Measurements from ENCODE around the gene UNC80.

The UNC80 gene

DNA sequence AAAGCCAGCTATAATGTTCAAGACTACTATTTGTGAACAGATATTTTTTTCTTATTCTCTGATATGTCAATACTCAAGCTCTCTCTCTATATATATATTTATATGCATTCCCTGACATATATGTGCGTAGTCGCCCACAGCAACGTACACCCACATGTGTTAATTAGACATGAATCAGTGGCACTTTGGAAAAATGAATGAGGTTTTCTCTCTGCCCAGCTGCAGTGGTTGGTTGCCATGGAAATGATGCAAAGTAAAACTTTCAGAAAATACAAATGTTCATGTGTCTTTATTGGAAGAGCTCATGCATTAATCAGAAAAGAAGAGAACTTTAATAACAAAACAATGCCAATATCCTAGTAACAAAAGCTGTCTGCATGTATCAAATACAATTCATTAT, 34.7 kb downstream of the UNC80 start:
- DNase-seq (ENCODE audit: low read depth in 2 of 2) = no peak

DNA sequence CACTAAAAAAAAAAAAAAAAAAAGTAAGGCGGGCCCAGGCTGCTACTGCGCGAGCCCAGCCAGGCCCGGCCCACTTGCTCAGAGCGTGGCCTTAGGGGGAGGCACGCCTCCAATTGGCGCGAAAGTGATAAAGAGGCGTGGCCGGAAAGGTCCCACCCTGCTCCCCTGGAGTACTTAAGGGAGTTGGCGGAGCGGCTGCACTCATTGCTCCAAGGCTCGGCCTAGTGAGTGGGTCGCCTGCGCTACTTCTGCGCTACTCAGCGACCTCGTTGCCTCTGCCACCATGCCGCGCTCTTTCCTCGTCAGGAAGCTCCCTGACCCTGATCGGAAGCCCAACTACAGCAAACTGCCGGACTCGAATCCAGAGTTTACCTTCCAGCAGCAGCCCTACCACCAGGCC, 36.9 kb downstream of the UNC80 start:
- DNase-seq (ENCODE audit: low read depth in 2 of 2) = no peak

DNA sequence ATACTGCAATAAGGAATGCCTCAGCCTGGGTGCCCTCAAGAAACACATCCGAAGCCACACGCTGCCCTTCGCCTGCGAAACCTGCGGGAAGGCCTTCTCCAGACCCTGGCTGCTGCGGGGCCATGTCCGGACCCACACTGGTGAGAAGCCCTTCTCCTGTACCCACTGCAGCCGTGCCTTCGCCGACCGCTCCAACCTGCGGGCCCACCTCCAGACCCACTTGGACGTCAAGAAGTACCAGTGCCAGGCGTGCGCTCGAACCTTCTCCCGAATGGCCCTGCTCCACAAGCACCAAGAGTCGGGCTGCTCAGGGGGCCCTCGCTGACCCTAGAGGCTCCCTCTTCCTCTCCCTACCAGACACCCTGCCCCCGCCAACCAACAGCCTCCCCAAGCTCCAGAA, 37.6 kb downstream of the UNC80 start:
- DNase-seq (ENCODE audit: low read depth in 2 of 2) = no peak

DNA sequence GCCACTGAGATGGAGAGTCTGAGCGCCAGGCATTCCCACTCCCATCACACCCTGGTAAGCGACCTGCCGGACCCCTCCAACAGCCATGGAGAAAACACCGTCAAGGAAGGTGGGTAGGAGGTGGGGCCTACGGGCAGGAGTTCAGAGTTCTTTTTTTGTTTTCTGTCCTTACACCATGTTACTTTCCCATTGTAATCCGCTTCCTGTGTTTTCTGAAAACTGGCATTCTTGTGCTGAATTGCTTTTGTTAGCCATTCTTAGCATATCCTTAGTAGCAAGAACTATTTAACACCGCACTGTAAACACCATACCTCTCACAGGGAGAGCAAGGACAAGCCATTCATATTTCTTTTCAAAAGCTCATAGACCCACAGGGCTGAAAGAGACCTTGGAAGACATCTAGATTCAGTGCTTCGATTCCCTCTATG, 46.2 kb downstream of the UNC80 start:
- no peak for DNase-seq (ENCODE audit: low read depth in 2 of 2)

DNA sequence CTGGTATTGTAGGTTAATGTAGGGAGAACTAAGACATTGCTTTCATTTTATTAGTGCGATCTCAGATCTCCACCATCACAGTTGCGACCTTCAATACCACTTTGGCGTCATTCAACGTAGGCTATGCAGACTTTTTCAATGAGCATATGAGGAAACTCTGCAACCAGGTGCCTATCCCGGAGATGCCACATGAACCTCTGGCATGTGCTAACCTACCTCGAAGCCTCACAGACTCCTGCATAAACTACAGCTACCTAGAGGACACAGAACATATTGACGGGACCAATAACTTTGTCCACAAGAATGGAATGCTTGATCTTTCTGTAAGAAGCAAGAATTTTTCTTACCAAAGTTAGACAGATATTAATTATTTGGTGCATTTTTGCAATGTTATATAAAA, 47.3 kb downstream of the UNC80 start:
- DNase-seq (ENCODE audit: low read depth in 2 of 2) = no peak

DNA sequence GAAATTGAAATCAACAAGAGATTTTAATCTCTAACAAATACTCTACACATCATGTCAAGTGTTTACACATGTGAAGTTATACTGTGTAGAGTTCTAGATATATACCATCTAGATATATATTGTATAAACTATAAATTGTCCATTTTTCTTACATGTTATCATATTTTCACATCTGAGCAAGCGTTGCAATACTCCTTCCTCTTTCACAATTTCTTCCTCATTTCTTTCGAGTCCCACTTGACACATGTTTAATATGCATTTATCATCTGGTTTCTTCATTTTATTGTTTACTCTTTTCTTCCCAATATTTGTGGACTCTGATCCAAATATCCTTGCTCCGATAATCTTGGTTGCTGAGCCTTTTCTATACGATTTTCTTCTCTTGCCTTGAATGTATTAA, 50.2 kb downstream of the UNC80 start:
- DNase-seq (ENCODE audit: low read depth in 2 of 2) = no peak

DNA sequence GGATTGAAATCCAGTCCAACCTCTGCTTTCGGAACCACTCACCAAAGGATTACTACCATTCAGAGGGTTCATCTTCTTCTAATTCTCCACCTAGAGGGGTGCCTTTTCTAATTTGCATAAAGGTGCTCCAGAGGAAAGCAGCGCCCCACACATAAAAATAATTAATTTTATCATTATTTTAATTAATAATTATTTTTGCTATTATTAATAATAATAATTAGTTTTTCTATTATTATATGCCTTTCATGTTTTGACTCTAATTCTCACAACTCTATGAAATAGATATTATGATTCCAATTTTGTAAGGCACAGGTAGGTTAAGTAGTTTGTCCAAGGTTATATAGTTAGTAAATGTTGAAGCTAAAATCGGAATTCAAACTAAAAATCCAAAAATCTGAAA, 51.9 kb downstream of the UNC80 start:
- no peak for DNase-seq (ENCODE audit: low read depth in 2 of 2)

DNA sequence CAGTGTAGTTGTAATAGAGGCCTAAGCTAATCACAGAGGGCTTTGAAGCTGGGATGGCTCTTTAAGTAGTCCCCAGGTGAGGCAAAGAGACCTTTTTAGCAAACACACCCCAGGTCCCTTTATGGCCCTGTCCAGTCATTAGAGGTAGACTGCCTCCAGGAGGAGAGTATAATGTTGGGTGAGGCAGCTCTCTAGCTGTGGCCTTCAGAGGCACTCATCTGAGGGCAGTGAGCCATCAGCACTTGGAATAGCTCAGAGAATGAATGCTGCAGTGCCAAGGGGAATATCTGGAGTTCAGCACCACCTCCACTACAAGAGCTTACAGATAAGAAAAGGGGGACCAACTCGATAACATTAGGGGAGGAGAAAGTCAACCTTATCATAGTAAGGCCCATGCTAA, 52.8 kb downstream of the UNC80 start:
- no peak for DNase-seq (ENCODE audit: low read depth in 2 of 2)

DNA sequence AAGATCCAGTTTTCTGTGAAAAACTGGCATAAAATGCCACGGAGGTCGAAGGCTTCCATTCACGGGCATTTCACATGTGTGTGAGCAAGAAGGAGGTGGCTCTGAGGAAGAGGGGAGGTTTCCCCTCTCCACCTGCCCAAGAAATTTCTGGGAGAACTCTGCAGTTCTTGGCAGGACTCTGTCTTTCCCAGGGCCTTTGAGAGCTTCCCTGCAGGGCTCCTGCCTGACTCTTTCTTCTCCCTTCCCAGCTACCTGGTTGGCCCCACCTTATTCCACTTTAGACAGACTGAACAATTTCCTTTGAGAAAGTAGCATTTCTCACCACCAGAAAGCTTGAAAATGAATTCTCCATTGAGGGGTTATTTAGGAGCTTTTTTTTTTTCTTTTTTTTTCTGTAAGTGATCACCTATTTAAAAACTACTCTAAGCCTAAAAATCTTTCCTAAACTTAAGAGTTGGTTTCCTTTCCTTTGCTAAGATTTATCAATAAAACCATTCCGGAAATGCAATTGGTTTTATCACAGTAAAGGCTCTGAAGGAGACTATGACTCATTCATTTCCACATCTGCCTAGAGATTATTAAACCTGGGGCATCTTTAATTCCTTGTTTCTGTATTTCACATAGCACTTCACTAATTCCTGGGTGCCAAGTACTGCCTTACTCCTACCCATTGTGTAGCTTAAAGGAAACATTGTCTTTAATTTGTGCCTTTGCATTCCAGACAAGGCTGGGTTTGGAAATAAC, 59.3 kb downstream of the UNC80 start:
- no peak for DNase-seq (ENCODE audit: low read depth in 2 of 2)

DNA sequence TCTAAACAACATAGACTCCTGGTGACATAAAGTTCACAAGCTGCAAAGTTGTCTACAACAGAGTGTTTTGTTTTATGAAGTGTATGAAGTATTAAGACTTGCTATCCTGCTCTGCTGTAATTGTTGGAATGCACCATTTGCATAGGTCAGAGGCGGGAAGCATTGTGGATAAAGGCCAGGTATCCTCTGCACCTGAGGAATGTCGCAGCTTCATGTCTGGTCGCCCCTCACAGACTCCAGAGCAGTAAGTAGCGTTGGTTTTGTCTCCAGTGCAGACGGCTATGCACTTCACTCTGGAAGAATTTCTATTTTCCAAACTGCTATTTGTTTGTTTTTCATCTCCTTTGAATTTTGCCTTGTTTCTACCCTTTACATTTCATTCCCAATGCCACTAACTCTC, 63.1 kb downstream of the UNC80 start:
- no peak for DNase-seq (ENCODE audit: low read depth in 2 of 2)

DNA sequence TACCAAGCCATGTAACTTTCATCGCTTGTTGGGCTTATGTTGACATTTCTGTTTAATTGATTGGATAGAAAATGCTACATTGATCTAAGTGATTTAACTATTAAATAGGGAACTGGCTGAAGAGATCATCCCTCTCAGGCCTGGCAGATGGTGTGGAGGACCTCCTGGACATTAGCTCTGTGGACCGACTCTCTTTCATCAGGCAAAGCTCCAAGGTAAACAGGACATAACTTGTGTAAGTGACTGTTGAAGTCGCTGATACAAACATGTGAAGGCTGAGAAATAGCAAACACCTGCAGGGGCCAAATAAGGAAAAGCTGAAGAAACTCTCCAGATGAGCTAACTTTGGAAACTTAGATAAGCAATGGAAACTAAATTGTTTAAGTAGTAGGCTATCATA, 68.8 kb downstream of the UNC80 start:
- no peak for DNase-seq (ENCODE audit: low read depth in 2 of 2)

DNA sequence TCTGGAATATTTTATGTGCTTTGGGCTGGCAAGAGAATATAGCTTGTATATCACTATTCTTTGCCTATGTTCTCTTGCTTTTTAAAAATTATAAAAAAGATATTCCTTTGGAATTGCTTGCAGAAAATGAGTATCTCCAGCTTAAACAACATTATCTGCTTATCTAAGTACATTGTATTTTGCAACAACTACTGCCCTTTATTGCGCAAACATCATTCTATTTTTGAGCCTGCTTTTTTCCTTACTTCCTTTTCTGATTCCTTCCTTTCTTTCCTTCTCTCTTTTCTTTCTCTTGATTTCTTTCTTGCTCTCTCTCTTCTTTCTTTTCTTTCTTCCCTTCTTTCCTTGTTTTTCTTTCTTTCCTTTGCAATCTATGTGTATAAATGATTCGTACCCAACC, 74.0 kb downstream of the UNC80 start:
- no peak for DNase-seq (ENCODE audit: low read depth in 2 of 2)

DNA sequence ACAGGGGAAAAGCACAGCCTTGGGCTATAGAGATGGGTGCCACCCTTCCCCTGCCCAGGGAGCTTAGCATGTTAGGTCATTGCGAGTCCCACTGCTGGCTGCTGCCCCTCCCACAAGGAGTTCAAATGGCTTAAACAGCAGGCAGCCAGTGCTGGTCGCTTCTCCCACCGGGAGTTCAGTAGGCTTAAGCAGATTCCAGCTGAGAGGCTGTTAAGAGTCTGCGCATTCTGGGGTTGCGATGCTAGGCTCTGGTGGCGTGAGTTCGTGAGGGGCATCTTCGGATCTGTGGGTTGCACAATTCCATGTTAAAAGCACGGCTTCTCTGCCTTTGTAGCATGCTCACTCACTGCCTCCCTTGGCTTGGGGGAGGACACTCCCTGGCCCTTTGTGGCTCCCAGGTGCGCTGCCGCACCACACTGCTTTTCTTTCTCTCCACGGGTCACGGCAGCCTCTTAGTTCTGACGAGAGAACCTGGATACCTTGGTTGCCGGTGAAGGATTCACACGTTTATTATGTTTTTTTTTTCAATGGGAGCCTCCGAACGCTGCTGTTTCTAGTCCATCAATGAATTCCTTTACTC, 93.2 kb downstream of the UNC80 start:
- DNase-seq (ENCODE audit: low read depth in 2 of 2) = no peak

DNA sequence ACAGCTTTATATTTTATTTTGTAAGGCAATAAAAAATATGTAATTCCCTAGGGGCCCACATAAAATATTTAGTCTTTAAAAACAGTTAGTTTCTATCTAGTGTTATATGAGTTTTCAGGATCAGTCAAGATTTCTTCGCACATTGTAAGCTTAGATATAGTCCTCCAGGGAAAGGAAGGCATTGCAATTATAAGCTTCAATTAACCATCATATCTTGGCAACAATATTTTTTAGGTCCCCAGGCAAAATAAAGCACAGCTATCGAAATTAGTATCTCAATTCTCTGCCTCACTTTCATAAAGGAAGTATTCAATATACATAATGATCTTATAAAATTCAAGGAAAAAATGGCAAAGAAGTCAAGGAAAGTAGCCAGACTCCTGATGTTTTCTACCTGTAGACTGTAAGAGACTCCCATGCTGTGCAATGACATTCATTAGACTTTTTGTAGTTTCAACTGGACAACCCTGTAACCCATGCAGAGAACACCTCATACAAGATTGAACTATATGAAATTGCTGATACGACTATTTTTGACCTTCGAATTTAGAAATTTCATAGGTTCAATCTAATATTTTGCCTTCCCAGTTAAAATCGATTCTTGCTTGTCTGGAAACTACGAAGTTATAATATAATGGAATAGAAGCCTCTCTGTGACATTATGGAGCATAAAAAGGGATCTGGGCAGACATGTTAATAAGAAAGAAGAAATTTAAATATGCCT, 96.8 kb downstream of the UNC80 start:
- DNase-seq (ENCODE audit: low read depth in 2 of 2) = no peak

DNA sequence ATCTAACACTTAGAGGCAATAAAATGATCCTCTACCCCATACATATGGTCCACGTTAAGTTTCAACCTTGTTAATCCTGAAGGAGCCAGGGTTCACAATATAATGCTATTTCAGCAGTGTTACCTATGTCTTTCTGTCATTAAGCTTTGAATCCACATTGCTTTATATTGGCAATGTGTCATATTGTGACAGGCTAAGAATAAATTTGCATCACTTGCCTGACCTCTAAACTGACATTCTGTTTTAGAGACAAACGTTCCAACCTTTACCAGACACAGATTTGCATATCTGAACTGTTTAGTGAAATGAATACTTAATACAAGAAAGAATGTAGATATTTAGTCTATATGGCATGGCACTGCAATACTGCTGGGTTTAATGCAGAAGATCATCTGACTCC, 98.4 kb downstream of the UNC80 start:
- no peak for DNase-seq (ENCODE audit: low read depth in 2 of 2)

DNA sequence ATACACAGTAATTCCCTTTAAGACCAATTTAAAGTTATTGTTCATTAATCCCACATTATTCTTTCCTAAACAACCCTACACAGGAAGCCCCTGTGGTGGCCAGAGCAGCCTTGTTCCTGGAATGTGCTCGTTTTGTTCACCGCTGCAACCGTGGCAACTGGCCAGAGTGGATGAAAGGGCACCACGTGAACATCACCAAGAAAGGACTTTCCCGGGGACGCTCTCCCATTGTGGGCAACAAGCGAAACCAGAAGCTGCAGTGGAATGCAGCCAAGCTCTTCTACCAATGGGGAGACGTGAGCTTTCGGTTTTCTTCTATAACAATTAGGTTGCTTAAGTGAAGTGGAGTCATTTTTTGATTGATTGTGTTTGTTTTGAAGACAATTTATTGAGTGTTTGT, 101.0 kb downstream of the UNC80 start:
- no peak for DNase-seq (ENCODE audit: low read depth in 2 of 2)

DNA sequence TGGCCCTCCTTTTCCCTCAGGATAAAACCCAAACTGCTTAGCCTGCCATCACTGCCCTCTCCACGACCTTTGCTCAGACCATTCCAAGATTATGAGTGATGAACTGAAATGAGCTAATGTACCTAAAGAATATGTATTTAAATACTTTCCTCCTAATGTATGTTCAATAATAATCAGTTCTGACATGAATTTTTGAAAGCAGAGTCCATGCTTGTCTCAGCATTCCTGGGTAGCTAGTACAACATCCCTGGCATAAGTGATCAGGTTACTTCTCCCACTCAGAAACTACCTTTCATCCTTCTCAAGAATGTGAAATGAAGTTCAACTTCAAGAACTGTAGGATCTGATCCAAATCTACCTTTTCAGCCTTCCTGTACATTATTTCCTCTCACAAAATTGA, 103.6 kb downstream of the UNC80 start:
- DNase-seq (ENCODE audit: low read depth in 2 of 2) = no peak

DNA sequence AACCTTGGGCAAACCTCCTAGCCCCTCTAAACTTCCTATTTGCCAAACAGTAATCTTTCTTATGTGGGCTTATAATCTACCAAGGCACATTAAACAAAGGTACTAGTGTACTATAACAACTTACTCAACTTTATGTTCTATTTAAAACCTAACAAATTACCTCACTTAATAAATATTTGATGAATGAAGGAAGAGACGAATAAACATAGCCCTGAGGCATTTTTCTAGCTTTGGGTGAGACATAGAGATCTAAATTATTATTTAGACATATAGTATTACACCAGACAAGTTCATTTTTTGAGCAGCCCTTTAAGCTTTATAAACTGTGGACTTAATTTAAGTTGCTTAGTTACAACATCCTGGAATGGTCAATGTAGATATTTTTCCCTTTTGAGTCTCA, 104.6 kb downstream of the UNC80 start:
- DNase-seq (ENCODE audit: low read depth in 2 of 2) = no peak

DNA sequence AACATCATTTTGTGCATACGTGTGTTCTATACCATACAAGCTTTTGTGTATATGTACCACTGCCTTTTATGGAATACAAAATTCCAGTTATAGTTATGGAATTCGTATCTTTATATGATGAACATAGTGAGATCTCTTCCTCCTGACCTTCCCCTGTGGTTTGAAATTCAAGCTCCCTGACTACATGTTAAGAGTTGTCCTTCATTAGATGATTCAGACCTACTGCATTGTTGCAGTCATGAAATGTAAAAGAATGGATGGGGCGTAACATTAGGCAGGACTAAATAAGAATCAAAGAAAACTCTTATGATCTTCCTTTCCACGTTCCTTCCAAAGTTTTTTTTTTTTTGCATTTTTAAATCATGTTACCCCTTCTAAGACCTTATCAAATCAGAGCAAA, 107.1 kb downstream of the UNC80 start:
- no peak for DNase-seq (ENCODE audit: low read depth in 2 of 2)

DNA sequence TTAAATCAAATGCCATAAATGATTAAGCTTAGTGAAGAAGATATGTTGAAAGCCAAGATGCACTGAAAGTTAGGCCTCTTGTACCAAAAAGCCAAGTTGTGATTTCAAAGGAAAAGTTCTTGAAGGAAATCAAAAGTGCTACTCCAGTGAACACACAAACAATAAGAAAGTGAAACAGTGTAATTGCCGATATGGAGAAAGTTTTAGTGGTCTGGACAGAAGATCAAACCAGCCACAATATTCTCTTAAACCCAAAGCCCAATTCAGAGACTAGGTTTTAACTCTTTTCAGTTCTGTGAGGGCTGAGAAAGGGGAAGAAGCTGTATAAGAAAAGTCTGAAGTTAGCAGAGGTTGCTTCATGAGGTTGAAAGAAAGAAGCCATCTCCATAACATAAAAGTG, 129.0 kb downstream of the UNC80 start:
- DNase-seq (ENCODE audit: low read depth in 2 of 2) = no peak

DNA sequence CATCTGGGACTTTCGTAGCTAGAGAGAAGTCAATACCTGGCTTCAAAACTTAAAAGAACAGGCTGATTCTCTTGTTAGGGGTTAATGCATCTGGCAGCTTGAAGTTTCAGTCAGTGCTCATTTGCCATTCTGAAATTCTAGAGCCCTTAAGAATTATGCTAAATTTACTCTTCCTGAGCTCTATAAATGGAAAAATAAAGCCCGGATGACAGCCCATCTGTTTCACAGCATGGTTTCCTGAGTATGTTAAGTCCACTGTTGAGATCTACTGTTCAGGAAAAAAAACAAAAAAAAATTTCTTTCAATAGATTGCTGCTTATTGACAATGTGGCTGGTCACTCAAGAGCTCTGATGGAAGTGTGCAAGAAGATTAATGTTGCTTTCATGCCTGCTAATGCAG, 129.5 kb downstream of the UNC80 start:
- no peak for DNase-seq (ENCODE audit: low read depth in 2 of 2)

DNA sequence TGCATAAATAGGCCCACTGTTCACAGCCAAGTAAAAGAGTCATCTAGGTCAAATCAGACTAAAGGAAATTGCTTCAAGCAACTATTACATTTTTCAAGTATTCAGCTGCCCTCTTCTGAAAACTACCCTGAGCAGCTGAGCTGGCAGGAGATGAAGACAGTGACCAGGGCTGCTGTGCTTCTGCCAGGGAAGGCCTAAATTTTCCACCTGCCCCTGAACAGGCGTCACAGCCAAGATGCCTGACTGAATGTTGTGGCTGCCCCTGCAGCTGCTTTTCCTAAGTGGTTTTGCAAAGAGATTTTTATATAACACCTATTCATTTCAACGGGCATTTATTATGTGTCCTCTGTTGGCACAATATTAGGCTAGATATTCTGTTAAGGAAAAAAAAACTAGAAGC, 134.1 kb downstream of the UNC80 start:
- DNase-seq (ENCODE audit: low read depth in 2 of 2) = no peak

DNA sequence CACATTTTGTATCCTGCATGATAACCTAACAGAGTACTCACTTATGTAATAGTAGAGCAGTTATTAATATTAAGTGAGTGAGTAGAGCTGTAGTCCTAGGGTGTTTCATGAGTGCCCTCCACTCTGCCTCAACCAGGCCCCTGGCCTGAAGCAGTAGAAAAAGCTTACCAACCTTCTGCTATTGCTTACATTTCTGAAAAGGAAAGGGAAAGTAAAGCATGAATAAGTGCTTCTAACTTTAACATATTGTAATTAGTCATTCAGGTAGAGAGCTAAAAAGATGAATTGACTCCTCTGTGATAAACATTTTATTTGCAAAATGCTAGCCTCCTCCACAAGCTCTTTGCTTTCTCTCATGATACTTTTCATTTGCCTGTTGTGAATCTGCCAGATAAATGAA, 136.1 kb downstream of the UNC80 start:
- DNase-seq (ENCODE audit: low read depth in 2 of 2) = no peak
